Stimulated activated naive CD4-positive, alpha-beta T cell (primary cell): ENCODE results near the gene PRKD2.

Experiments used
- DNase-seq, 6 experiments: peaks; one replicate each; lab custom pipeline; 2025; lab: John Stamatoyannopoulos, UW

PRKD2 gene

GRCh38 chr19:46741447-46741846, 24.5 kb upstream of the PRKD2 start:
- no peak for DNase-seq

- DNase-seq = no peak
Observed at GRCh38 chr19:46739290-46739771, 22.4 kb upstream of the PRKD2 start.

GRCh38 chr19:46737761-46738171, 20.9 kb upstream of the PRKD2 start:
- no peak for DNase-seq

GRCh38 chr19:46737298-46737654, 20.4 kb upstream of the PRKD2 start:
- DNase-seq = no peak

- DNase-seq = no peak
Observed at GRCh38 chr19:46736531-46737297, 19.8 kb upstream of the PRKD2 start.

- DNase-seq = no peak
Observed at GRCh38 chr19:46733690-46734292, 16.9 kb upstream of the PRKD2 start.

- DNase-seq = no peak
Observed at GRCh38 chr19:46732966-46733689, 16.2 kb upstream of the PRKD2 start.

- no peak for DNase-seq
Observed at GRCh38 chr19:46732172-46732938, 15.4 kb upstream of the PRKD2 start.

- no peak for DNase-seq
Observed at GRCh38 chr19:46731584-46731983, 14.7 kb upstream of the PRKD2 start.

- no peak for DNase-seq
Observed at GRCh38 chr19:46731007-46731501, 14.1 kb upstream of the PRKD2 start.

- DNase-seq = no peak
Observed at GRCh38 chr19:46730595-46730994, 13.7 kb upstream of the PRKD2 start.

- DNase-seq = no peak
Observed at GRCh38 chr19:46730187-46730586, 13.3 kb upstream of the PRKD2 start.

GRCh38 chr19:46729696-46730095, 12.8 kb upstream of the PRKD2 start:
- DNase-seq = no peak

GRCh38 chr19:46728693-46729339, 11.9 kb upstream of the PRKD2 start:
- DNase-seq = peak; percentile 50 to 88 (median 78)

GRCh38 chr19:46728208-46728607, 11.3 kb upstream of the PRKD2 start:
- no peak for DNase-seq

GRCh38 chr19:46727757-46728156, 10.8 kb upstream of the PRKD2 start:
- no peak for DNase-seq

GRCh38 chr19:46726971-46727501, 10.1 kb upstream of the PRKD2 start:
- no peak for DNase-seq

- DNase-seq = no peak
Observed at GRCh38 chr19:46726551-46726950, 9.6 kb upstream of the PRKD2 start.

GRCh38 chr19:46725859-46726393, 9.0 kb upstream of the PRKD2 start:
- no peak for DNase-seq

GRCh38 chr19:46725036-46725820, 8.3 kb upstream of the PRKD2 start:
- no peak for DNase-seq
